ENCODE results near the gene TEDC2. TPM values are rescaled to one million over a fixed set of nuclear protein-coding genes. Genes with fewer than 3 reads are reported as not detected.
"Not testable (repeated sequence)": the region's sequence is repeated elsewhere in the genome, so short reads cannot be mapped to it uniquely, and the experiment has no call there.

The TEDC2 gene
- total RNA-seq, 1 experiment from 2014 or later = 30.9 TPM

DNA sequence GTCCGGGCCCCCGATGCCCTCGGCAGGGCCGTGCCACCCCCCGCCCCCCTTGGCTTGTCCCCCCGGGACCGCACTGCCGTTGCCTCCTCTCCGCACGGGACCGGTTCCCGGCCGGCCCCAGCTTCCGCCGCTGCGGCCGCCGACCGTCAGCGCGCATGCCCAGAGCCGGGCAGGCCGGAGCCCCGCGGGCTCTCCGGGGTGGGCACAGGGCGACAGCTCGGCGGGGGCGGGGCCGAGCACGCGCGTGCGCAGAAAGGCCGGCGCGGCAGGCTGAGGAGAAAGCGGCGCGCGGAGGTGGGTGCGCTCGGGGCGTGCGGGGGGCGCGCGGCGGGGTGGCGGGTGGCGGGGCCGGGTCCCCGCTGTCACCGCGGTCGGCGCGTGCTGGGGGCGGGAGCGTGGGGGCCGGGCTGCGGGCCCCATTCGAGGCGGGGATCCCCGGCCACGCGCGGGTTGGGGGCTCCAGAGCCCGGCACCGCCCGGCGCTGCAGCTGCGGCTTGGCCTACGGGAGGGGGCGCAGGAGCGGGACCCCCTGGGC lies 15.0 kb downstream of the TEDC2 start, which contains the start of gene TBC1D24:
TBC1D24 (plus strand) TSS at position 251 of the 536 bp plus-strand sequence. CDS start 21,022 bp downstream, outside the sequence.
- Histone ChIP-seq H3K4me1 (peaks cover 20% of the 10 kb centered on the region), H3K9me3 (replicated peaks) (no peaks in the 10 kb centered on the region), H3K27ac (peak within 1 kb of the TSS; percentile 36; the same call in 1 of the 2 replicates), H3K4me3 (peak within 1 kb of the TSS; percentile 68), H3K27me3 (no peaks in the 10 kb centered on the region), H3K36me3 (no peaks in the 10 kb centered on the region)
- peak; percentile 81 to 86 for DNase-seq

DNA sequence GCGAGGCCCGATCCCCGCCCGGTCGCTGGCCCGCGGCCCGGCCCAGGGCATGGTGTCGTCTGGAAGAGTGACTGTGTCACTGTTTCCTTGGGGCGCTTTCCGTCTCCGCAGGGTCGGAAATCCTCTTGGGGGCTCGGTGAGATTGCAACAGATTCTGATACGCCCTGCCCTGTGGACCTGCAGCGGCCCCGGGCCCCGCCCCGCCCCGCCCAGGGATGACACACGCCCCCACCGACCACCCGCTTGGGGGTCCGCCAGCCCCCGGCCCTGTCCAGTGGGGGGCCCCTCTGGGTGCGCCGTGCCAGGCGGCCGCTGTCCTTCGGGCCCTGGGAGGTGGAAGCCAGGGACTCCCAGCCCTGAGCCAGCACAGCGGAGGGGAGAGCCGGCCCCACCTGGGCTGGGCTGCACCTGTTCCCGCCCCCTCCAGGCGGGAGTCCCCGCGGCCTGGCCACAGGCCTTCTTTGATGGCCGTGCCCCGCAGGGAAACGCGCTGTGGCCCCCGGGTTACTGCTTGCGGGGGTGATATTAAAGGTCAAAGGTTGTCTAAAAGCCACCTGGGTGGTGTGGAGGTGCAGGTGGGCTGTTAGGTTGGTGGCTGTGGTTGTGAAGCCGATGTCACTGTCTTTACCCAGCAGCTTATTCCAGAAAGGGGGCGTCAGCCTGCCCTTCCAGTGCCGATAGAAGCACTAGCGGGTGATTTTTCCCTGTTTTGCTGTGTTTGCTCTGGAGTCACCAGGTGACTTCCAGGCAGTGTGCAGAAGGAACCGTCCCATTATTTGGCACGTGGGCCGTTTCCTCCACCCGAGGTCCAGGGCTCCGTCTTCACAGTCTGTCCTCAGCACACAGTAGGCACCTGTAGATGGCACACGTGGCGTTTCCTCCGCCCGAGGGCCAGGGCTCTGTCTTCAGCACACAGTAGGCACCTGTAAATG lies 15.8 kb downstream of the TEDC2 start:
- Histone ChIP-seq H3K9me3 (replicated peaks) (no peaks in the 10 kb centered on the region), H3K4me3 (peak overlapping the region; percentile 68), H3K27me3 (no peaks in the 10 kb centered on the region), H3K27ac (no peak overlapping the region), H3K36me3 (no peaks in the 10 kb centered on the region), H3K4me1 (peaks cover 12% of the 10 kb centered on the region)
- peak in 1 of 2 experiments; percentile 37 for DNase-seq

DNA sequence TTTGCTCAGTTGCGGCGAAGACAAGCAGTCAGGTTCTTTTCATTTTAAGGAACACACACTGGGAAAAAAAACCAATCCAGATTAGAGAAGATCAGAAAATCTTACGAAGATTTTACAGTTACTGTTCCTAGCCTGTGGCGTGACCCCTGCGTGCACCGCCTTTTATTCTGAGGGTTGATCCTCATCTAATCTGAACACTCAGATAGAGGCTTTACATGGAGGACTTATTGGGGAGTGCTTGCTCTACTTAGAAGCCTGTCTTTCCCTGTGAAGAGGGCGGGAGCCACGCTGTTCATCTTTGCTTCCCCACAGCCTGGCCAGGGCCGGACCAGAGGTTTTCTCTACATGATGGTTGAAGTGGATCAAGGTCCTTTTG lies 16.4 kb downstream of the TEDC2 start:
- H3K4me1 ChIP-seq = peaks cover 12% of the 10 kb centered on the region
- no peak for DNase-seq
- H3K9me3 ChIP-seq (replicated peaks) = no peaks in the 10 kb centered on the region
- no peak overlapping the region for H3K4me3 ChIP-seq
- no peaks in the 10 kb centered on the region for H3K36me3 ChIP-seq
- no peaks in the 10 kb centered on the region for H3K27me3 ChIP-seq
- H3K27ac ChIP-seq = no peak overlapping the region

DNA sequence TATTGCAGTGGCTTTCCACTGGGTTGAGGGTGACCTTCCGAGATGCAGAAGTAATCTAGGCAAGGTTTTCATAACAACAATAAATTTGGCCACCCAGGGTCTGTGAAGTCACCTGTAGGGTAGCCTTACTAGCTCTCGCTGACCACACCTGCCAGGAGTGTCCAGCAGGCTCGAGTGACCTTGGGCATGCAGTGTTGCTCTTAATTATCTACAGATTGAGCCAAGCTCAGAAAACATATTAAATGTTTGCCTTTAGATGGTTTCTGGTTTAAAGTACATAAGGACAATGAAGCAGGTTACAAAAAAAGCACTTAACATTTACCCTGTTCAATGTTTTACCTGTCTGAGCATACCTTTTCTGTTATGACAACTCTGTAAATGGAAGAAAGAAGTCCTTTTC lies 16.8 kb downstream of the TEDC2 start:
- H3K27me3 ChIP-seq = no peaks in the 10 kb centered on the region
- H3K9me3 ChIP-seq (replicated peaks) = no peaks in the 10 kb centered on the region
- no peaks in the 10 kb centered on the region for H3K36me3 ChIP-seq
- H3K27ac ChIP-seq = no peak overlapping the region
- DNase-seq = no peak
- no peak overlapping the region for H3K4me3 ChIP-seq
- peaks cover 16% of the 10 kb centered on the region for H3K4me1 ChIP-seq

DNA sequence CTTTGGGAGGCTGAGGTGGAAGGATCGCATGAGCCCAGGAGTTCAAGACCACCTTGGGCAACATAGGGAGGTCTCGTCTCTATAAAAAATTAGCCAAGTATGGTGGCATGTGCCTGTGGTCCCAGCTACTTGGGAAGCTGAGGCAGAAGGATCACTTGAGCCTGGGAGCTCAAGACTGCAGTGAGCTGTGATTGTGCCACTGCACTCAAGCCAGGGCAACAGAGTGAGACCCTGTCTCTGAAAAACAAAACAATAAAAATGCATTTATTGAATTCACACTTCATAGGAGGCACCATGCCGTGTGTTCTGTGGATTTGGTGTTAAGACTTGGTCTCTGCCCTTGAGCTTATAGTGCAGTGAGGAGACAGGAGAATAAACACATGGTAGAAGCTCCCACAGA lies 17.4 kb downstream of the TEDC2 start:
- Histone ChIP-seq H3K27me3 (no peaks in the 10 kb centered on the region), H3K4me3 (no peak overlapping the region), H3K4me1 (peaks cover 16% of the 10 kb centered on the region), H3K9me3 (replicated peaks) (no peaks in the 10 kb centered on the region), H3K36me3 (no peaks in the 10 kb centered on the region), H3K27ac (no peak overlapping the region)
- DNase-seq = no peak

DNA sequence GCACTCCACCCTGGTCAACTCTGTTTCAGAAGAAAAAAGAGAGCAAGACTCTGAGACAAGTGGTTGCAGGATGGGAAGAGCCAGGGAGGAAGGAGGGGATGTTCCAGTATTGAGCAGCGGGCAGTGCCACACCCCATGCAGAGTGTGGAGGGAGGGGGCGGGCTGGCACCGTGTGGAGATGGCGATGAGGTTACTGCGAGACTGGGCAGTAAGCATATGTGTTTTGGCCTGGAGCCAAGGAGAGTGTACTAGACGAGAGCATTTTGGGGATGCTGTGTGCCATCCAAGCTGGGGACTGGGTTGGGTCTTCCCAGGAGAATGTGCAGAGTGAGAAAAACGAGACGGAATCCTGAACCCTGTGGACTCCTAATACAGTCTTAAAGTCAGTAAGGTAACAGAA lies 18.4 kb downstream of the TEDC2 start:
- Histone ChIP-seq H3K27me3 (no peaks in the 10 kb centered on the region), H3K27ac (no peak overlapping the region)
- no peak for DNase-seq

DNA sequence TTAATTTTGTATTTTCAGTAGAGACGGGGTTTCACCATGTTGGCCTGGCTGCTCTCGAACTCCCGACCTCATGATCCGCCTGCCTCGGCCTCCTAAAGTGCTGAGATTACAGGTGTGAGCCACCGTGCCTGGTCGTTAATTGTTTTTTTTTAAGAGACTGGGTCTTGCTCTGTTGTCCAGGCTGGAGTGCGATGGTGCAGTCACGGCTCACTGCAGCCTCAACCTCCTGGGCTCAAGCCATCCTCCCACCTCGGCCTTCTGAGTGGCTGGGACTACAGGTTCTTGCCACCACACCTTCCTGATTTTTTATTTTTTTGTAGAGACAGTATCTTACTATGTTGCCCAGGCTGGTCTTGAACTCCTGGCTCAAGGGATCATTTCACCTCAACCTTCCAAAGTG lies 20.1 kb downstream of the TEDC2 start:
- H3K36me3 ChIP-seq; H3K4me3 ChIP-seq; H3K9me3 ChIP-seq (replicated peaks); H3K27me3 ChIP-seq; H3K27ac ChIP-seq; DNase-seq: not testable (repeated sequence)
- H3K4me1 ChIP-seq = peaks cover 22% of the 10 kb centered on the region

More for the DNA sequence above, 18.4 kb downstream of the TEDC2 start:
- Histone ChIP-seq H3K4me1 (peaks cover 21% of the 10 kb centered on the region), H3K36me3 (no peaks in the 10 kb centered on the region), H3K9me3 (replicated peaks) (no peaks in the 10 kb centered on the region), H3K4me3 (no peak overlapping the region)

DNA sequence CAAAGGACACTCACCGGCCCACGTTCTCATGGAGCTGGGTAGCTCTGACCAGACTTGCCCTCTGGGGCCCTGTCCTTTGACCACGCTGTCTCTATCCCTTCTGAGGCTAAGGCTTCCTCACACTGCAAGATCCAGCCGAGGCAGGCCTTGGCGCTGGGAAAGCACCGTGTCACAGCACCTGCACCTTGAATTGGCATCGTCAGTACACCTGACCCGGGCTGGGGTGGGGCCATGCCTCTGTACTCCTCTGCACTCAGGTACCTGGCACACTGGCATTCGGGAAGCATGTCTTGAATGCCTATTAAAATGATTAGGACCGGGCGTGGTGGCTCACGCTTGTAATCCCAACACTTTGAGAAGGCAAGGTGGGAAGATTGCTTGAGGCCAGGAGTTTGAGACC lies 21.0 kb downstream of the TEDC2 start:
- no peaks in the 10 kb centered on the region for H3K9me3 ChIP-seq (replicated peaks)
- no peaks in the 10 kb centered on the region for H3K27me3 ChIP-seq
- DNase-seq = no peak
- no peak overlapping the region for H3K4me3 ChIP-seq
- peaks cover 22% of the 10 kb centered on the region for H3K4me1 ChIP-seq
- H3K27ac ChIP-seq = no peak overlapping the region
- H3K36me3 ChIP-seq = no peaks in the 10 kb centered on the region

DNA sequence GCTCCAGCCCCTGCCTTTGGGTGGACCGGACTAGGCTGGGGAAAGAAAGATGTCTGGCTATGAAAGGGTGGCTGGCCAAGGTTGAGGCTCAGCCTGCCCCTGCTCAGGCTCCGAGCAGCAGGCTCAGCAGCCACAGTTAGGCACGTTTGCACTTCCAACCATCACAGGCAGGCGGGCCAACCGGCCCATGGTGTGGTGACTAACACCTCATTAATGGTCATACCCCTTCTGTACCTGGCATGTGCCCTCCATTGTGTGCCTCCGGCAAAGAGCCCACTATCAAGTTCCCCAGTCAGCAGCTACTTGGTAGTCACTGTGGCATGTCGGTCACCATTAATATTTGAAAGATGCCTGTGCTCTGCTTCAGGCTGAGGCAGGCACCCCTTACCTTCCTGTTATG lies 21.8 kb downstream of the TEDC2 start:
- H3K4me3 ChIP-seq = no peak overlapping the region
- H3K9me3 ChIP-seq (replicated peaks) = no peaks in the 10 kb centered on the region
- no peaks in the 10 kb centered on the region for H3K36me3 ChIP-seq
- peak overlapping the region; percentile 70 for H3K27ac ChIP-seq
- peaks cover 24% of the 10 kb centered on the region for H3K4me1 ChIP-seq
- no peaks in the 10 kb centered on the region for H3K27me3 ChIP-seq
- DNase-seq = no peak

DNA sequence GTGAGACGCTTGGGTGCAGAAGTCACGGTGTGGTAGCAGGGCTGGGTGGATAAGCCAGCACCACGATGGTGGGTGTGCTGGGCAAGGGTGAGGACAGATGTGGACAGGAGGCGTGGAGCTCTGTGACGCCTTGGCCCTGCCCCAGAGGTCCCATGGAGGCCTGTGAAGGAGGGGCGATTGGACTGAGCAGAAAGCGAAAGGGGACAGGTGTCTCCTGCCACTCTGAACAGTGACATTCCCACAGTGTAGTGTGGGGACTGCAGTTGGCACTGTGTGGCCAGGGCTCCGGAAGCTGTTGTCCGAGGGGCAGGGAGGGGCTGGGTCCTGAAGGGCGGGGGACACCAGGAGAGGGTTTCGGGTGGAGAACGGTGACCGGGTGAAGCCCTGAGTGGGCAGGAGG lies 22.3 kb downstream of the TEDC2 start:
- Histone ChIP-seq H3K4me1 (peaks cover 29% of the 10 kb centered on the region), H3K4me3 (peak overlapping the region; percentile 45), H3K9me3 (replicated peaks) (no peaks in the 10 kb centered on the region), H3K36me3 (no peaks in the 10 kb centered on the region), H3K27me3 (no peaks in the 10 kb centered on the region), H3K27ac (peak overlapping the region; percentile 70)
- DNase-seq = peak; percentile 58 to 72

DNA sequence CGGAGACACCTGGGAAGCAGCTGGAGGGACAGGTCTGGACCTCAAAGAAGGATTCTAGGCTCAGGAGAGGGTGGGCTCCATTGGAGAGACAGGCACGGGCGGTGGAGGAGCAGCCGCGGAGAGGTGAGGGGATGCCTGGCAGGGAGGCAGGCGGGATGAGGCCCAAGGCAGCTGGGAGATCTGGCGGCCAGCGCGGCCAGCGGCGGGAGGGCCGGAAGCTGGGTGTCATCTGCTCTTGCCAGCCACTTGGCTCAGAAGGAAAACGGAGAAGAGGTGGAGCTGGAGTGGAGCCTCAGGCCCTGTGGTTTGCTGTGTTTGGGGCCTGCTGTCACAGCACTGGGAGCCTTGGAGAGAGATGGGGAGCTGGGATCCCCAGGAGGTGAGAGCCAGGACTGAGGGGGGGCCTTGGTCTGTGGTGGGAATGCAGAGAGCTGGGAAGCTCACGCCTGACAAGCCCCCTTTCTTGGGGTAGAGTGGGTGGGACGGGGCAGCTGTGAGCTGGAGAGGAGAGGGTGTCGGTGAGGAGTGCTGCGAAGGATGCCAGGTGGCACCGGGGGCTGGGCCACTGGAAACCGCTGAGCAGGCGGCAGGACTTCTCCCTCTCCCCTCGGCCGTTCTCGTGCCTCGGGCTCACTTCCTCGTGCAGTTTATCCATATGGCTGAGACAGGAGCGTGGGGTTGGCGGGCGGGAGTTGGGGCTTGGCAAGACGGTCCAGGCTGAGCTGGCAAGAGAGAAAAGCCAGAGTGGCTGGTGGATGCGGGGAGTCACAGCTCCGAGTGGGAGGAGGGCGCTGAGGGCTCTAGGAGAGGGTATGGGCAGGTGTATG lies 23.0 kb downstream of the TEDC2 start:
- Histone ChIP-seq H3K27me3 (no peaks in the 10 kb centered on the region), H3K4me1 (peaks cover 33% of the 10 kb centered on the region), H3K27ac (peak overlapping the region; percentile 70), H3K36me3 (no peaks in the 10 kb centered on the region), H3K9me3 (replicated peaks) (no peaks in the 10 kb centered on the region), H3K4me3 (peak overlapping the region; percentile 45)
- peak; percentile 79 to 88 for DNase-seq

DNA sequence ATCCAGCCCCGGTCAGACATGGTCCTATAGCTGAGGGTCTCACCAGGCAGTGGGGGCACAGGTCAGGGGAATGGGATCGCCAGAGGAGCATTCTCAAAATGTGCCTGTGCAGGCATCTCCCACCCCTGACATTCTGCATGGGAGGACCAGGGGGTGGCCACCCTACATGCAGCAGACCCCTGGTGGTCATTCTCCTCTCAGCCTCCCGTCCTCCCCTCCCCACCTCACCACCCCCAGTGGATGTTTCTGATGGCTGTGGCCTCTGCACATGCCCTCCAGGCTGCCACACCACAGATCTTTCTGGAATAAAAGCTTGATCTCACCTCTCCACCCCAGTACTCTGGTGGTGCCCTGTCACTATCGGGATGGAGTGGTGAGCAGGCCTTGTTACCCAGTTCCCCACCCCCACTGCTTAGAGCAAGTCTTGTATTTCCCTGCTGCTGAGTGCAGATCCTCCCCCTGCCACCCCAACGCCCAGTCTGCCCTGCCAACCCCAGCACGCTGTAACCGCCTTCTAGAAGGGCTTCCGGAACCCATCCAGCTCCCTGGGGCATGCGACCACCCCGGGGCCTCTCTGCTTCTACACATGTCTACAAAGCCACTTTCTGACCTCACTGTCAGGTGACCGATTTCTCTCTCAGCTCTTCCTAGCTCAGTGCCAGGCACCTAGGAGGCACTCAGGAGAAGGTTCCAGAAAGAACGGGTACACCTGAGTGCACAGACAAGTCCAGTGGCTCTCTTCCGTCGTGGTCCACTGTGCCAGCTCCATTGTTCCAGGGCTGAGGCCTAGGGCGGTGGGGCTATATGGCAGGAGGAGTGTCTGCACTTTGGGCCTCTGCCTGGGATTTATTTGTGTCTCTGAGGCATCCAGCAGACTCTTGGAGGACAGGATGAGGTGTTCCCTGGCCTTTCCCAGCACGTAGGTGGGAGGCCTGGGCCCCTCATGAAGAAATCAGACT lies 24.3 kb downstream of the TEDC2 start:
- H3K36me3 ChIP-seq = no peaks in the 10 kb centered on the region
- DNase-seq = no peak
- no peaks in the 10 kb centered on the region for H3K9me3 ChIP-seq (replicated peaks)
- no peaks in the 10 kb centered on the region for H3K27me3 ChIP-seq
- no peak overlapping the region for H3K27ac ChIP-seq
- H3K4me3 ChIP-seq = peak overlapping the region; percentile 45
- H3K4me1 ChIP-seq = peaks cover 33% of the 10 kb centered on the region

DNA sequence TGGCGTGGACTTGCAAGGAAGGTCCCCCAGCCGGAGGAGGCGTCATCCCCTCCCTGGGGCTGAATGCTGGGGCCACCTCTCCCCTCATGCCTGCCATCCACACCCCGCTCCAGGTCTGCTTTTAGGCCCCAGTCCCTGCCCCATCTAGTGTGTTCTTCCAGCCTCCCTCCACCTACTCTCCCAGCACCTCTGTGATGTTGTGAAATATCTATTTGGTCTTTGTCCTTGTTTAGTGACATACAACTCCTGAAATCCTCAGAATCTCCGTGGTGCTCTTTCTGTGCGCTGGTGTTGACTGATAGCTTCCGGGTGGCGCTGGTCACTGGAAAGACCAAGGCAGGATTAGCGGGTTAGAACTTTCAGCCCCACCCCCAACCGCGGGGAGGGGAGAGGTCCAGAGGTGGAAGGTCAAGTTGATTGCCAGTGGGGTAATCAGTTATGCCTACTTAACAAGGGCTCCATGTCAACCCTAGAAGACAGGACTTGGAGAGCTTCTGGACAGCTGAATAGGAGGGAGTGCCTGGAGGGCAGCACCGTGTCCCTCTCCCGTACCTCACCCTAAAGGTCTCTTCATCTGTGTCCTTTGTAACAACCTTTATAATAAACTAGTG lies 25.1 kb downstream of the TEDC2 start:
- Histone ChIP-seq H3K4me3 (no peak overlapping the region), H3K9me3 (replicated peaks) (no peaks in the 10 kb centered on the region), H3K36me3 (no peaks in the 10 kb centered on the region), H3K4me1 (peaks cover 37% of the 10 kb centered on the region), H3K27me3 (no peaks in the 10 kb centered on the region), H3K27ac (no peak overlapping the region)
- no peak for DNase-seq

Data from SJCRH30 (cell line).